SK-N-SH (cell line): ENCODE results near the gene RBMS1. TPM values are rescaled to one million over a fixed set of nuclear protein-coding genes. Genes with fewer than 3 reads are reported as not detected.
"Not testable (repeated sequence)": the region's sequence is repeated elsewhere in the genome, so short reads cannot be mapped to it uniquely, and the experiment has no call there.

Experiments
- CTCF ChIA-PET: fragments of 300-600, 350-600 bp; formaldehyde crosslinking; extraction: SDS; loops from one replicate; lab custom pipeline; 2021; lab: Yijun Ruan, JAX
- POLR2A ChIA-PET: fragments of 350-600 bp; sonication (Branson Sonifier 250); formaldehyde crosslinking; extraction: SDS; loops from one replicate; lab custom pipeline; 2020; ENCODE audit warnings: antibody characterized with exemption, inconsistent platforms; lab: Yijun Ruan, JAX
- DNase-seq: peaks from one replicate; pipeline ENCODE4 v3.0.0; 2012
- H2AFZ ChIP-seq: fragments of 200-600 bp; sonication (generic); 2 replicates; pipeline ENCODE4 v1.8.1; 2016; ENCODE audit warnings: antibody characterized with exemption, mild to moderate bottlenecking, low read depth
- H3F3A ChIP-seq: fragments of 200-600 bp; sonication (generic); replicated peaks from 2 replicates; pipeline ENCODE3; 2016; ENCODE audit warnings: antibody characterized with exemption, mild to moderate bottlenecking; ENCODE audit not compliant: insufficient read depth
- H3K27ac ChIP-seq, 2 experiments: fragments of 200-500 bp in 1 of 2; fragments of 200-600 bp in 1 of 2; sonication (Bioruptor generic) in 1 of 2; sonication (generic), shearing (Covaris generic) in 1 of 2; 2 replicates each; pipeline versions ENCODE4 v1.5.1 to v1.6.1; 2014 to 2016; ENCODE audit warnings: low read depth in 2 of 2, inconsistent platforms in 1 of 2, low read length in 1 of 2, mild to moderate bottlenecking in 1 of 2, mixed read lengths in 1 of 2
- H3K27me3 ChIP-seq: fragments of 200-600 bp; sonication (generic), shearing (Covaris generic); 2 replicates; pipeline ENCODE4 v1.6.1; 2016; ENCODE audit warnings: mixed run types; ENCODE audit not compliant: insufficient read depth
- H3K36me3 ChIP-seq, 2 experiments: fragments of 200-500 bp in 1 of 2; fragments of 200-600 bp in 1 of 2; sonication (Bioruptor generic) in 1 of 2; sonication (generic) in 1 of 2; replicated peaks in 1 of 2; 2 replicates each; pipeline versions ENCODE3 to v1.5.1; 2014 to 2016; ENCODE audit warnings: low read length in 1 of 2, mild to moderate bottlenecking in 1 of 2; ENCODE audit not compliant: insufficient read depth in 2 of 2, control insufficient read depth in 1 of 2
- H3K4me1 ChIP-seq, 2 experiments: fragments of 200-500 bp in 1 of 2; fragments of 200-600 bp in 1 of 2; sonication (Bioruptor generic) in 1 of 2; sonication (generic), shearing (Covaris generic) in 1 of 2; 2 replicates each; pipeline versions ENCODE4 v1.5.1 to v1.6.1; 2014 to 2016; ENCODE audit warnings: low read depth in 1 of 2, low read length in 1 of 2, mixed run types in 1 of 2; ENCODE audit not compliant: insufficient read depth in 2 of 2, control insufficient read depth in 1 of 2
- H3K4me2 ChIP-seq: fragments of 200-600 bp; sonication (generic), shearing (Covaris generic); 2 replicates; pipeline ENCODE4 v1.6.1; 2017; ENCODE audit warnings: mixed run types
- H3K4me3 ChIP-seq, 2 experiments: fragments of 200-500 bp in 1 of 2; fragments of 200-600 bp in 1 of 2; sonication (Bioruptor generic) in 1 of 2; sonication (generic), shearing (Covaris generic) in 1 of 2; 2 replicates each; pipeline versions ENCODE4 v1.5.1 to v1.8.1; 2014 to 2016; ENCODE audit warnings: low read depth in 2 of 2, inconsistent platforms in 1 of 2, low read length in 1 of 2, mild to moderate bottlenecking in 1 of 2, mixed read lengths in 1 of 2, moderate library complexity in 1 of 2
- H3K79me2 ChIP-seq: fragments of 200-600 bp; sonication (generic); 2 replicates; pipeline ENCODE4 v1.8.1; 2017; ENCODE audit warnings: mild to moderate bottlenecking; ENCODE audit not compliant: insufficient read depth
- H3K9ac ChIP-seq: fragments of 200-600 bp; sonication (generic); 2 replicates; pipeline ENCODE4 v1.6.1; 2017; ENCODE audit warnings: mixed run types
- H3K9me2 ChIP-seq: fragments of 200-600 bp; sonication (generic); 2 replicates; pipeline ENCODE4 v1.6.1; 2017; ENCODE audit warnings: mixed run types
- H3K9me3 ChIP-seq: fragments of 200-600 bp; sonication (generic); 2 replicates; pipeline ENCODE4 v1.6.1; 2017; ENCODE audit warnings: mixed run types, mild to moderate bottlenecking, moderate library complexity
- H4K20me1 ChIP-seq: fragments of 200-600 bp; sonication (generic); 2 replicates; pipeline ENCODE4 v1.6.1; 2017; ENCODE audit warnings: mild to moderate bottlenecking, mixed run types; ENCODE audit not compliant: insufficient read depth
- CTCF ChIP-seq: fragments of 200-600 bp; sonication (generic); IDR thresholded peaks from 2 replicates; pipeline ENCODE4 v1.6.1; 2017; ENCODE audit warnings: antibody characterized with exemption, mild to moderate bottlenecking, moderate library complexity
- EP300 ChIP-seq, 2 experiments: IDR thresholded peaks; 2 replicates each; pipeline versions ENCODE4 v1.4.0 to v1.6.1; 2012; ENCODE audit warnings: borderline replicate concordance in 1 of 2, low read depth in 1 of 2, low read length in 1 of 2
- EZH2phosphoT487 ChIP-seq: fragments of 200-600 bp; sonication (generic); IDR thresholded peaks from 2 replicates; pipeline ENCODE4 v1.6.1; 2017; ENCODE audit warnings: low read depth, mixed run types, mild to moderate bottlenecking, antibody characterized with exemption, moderate library complexity, borderline replicate concordance
- FOXM1 ChIP-seq: IDR thresholded peaks from 2 replicates; pipeline ENCODE4 v1.4.0; 2012; ENCODE audit warnings: low read depth, mild to moderate bottlenecking
- GATA2 ChIP-seq: sonication (generic); formaldehyde crosslinking; IDR thresholded peaks from 2 replicates; pipeline ENCODE4 v1.5.0; 2020; ENCODE audit warnings: mild to moderate bottlenecking, missing genetic modification reagents
- JUND ChIP-seq: IDR thresholded peaks from 2 replicates; pipeline ENCODE4 v1.4.0; 2012
- MEF2A ChIP-seq: IDR thresholded peaks from 2 replicates; pipeline ENCODE4 v1.4.0; 2012; ENCODE audit warnings: low read depth, borderline replicate concordance
- MXI1 ChIP-seq: IDR thresholded peaks from 2 replicates; pipeline ENCODE4 v1.6.1; 2012; ENCODE audit warnings: mild to moderate bottlenecking, low read depth, low read length, improper control_type of control experiment
- NFIC ChIP-seq: IDR thresholded peaks from 2 replicates; pipeline ENCODE4 v1.4.0; 2012; ENCODE audit warnings: borderline replicate concordance
- NRF1 ChIP-seq: IDR thresholded peaks from 2 replicates; pipeline ENCODE4 v1.6.1; 2012; ENCODE audit warnings: low read depth, mild to moderate bottlenecking, low read length
- POLR2AphosphoS5 ChIP-seq: IDR thresholded peaks from 2 replicates; pipeline ENCODE4 v1.6.1; 2012; ENCODE audit warnings: low read depth, low read length
- RCOR1 ChIP-seq: fragments of 150-350 bp; IDR thresholded peaks from 2 replicates; pipeline ENCODE4 v1.6.1; 2017; ENCODE audit warnings: antibody characterized with exemption, low read length
- RFX5 ChIP-seq: IDR thresholded peaks from 2 replicates; pipeline ENCODE4 v1.6.1; 2012; ENCODE audit warnings: mild to moderate bottlenecking, improper control_type of control experiment, low read length
- RXRA ChIP-seq: IDR thresholded peaks from 2 replicates; pipeline ENCODE4 v1.4.0; 2012; ENCODE audit warnings: low read depth, mild to moderate bottlenecking, borderline replicate concordance
- SMC3 ChIP-seq: IDR thresholded peaks from 2 replicates; pipeline ENCODE4 v1.6.1; 2012; ENCODE audit warnings: low read depth, low read length, improper control_type of control experiment
- TAF1 ChIP-seq: IDR thresholded peaks from 2 replicates; pipeline ENCODE4 v1.6.1; 2012; ENCODE audit warnings: low read depth, mild to moderate bottlenecking, low read length, moderate library complexity, borderline replicate concordance
- USF2 ChIP-seq: fragments of 150-350 bp; IDR thresholded peaks from 2 replicates; pipeline ENCODE4 v1.6.1; 2017; ENCODE audit warnings: antibody characterized with exemption, low read length, low read depth, borderline replicate concordance
- ZBTB33 ChIP-seq: IDR thresholded peaks from 2 replicates; pipeline ENCODE4 v1.4.0; 2012; ENCODE audit warnings: low read depth, borderline replicate concordance
- WGBS: methylation state at CpG from one replicate; pipeline ENCODE4 v1.1.6; 2017; ENCODE audit warnings: low lambda C conversion rate; 5-methylcytosine and 5-hydroxymethylcytosine counted together
- polyA plus RNA-seq, 3 experiments: library from polyadenylated mRNA; depleted of rRNA; stranded (reverse); fragments of >200 nt; gene quantifications; 2 replicates each; pipeline ENCODE4 v1.2.3, GENCODE V29; 2012
- TF ChIP-seq, protein P1 (sequence below): fragments of 150-350 bp; IDR thresholded peaks from 2 replicates; pipeline ENCODE4 v1.6.1; 2016; ENCODE audit warnings: mild to moderate bottlenecking, low read depth, low read length
- TF ChIP-seq, protein P2 (sequence below): IDR thresholded peaks from 2 replicates; pipeline ENCODE4 v1.4.0; 2012; ENCODE audit warnings: low read depth

RBMS1 gene
- polyA plus RNA-seq, 1 of the 3 experiments (the other 2 are of a cell fraction) = 56.5 TPM

- TF ChIP-seq, protein P1, sequence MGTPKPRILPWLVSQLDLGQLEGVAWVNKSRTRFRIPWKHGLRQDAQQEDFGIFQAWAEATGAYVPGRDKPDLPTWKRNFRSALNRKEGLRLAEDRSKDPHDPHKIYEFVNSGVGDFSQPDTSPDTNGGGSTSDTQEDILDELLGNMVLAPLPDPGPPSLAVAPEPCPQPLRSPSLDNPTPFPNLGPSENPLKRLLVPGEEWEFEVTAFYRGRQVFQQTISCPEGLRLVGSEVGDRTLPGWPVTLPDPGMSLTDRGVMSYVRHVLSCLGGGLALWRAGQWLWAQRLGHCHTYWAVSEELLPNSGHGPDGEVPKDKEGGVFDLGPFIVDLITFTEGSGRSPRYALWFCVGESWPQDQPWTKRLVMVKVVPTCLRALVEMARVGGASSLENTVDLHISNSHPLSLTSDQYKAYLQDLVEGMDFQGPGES = no peak
- TF ChIP-seq RCOR1 = no peak
- TF ChIP-seq, protein P2, sequence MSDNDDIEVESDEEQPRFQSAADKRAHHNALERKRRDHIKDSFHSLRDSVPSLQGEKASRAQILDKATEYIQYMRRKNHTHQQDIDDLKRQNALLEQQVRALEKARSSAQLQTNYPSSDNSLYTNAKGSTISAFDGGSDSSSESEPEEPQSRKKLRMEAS = peak; percentile 54; the same call in 1 of the 2 replicates
- no peak for TF ChIP-seq RFX5
- no peak for TF ChIP-seq CTCF
- TF ChIP-seq NRF1 = no peak
- no peak for TF ChIP-seq ZBTB33
- TF ChIP-seq RXRA = peak; percentile 71
- no peak for TF ChIP-seq FOXM1
- TF ChIP-seq TAF1 = no peak
- no peak for TF ChIP-seq USF2
- TF ChIP-seq GATA2 (CRISPR knock-in tag) = no peak
- TF ChIP-seq JUND = peak; percentile 50
- no peak; the same call in 1 of the 2 replicates for TF ChIP-seq SMC3
- no peak for TF ChIP-seq MEF2A
- peak; percentile 87 for TF ChIP-seq NFIC
- TF ChIP-seq POLR2AphosphoS5 = peak; percentile 48; the same call in 1 of the 2 replicates
- no peak for TF ChIP-seq EZH2phosphoT487
- TF ChIP-seq EP300 (IDR thresholded peaks at IDR 0.05; ENCODE audit: borderline replicate concordance in 1 of 2, low read depth in 1 of 2, low read length in 1 of 2) = peak in 1 of 2 experiments; percentile 73; a peak in 2 of 4 replicates
- TF ChIP-seq MXI1 = no peak
- TF ChIP-seq, all 33 proteins: peak for 12
Observed at GRCh38 chr2:160367887-160368286, 125.7 kb downstream of the RBMS1 start (continued).

DNA sequence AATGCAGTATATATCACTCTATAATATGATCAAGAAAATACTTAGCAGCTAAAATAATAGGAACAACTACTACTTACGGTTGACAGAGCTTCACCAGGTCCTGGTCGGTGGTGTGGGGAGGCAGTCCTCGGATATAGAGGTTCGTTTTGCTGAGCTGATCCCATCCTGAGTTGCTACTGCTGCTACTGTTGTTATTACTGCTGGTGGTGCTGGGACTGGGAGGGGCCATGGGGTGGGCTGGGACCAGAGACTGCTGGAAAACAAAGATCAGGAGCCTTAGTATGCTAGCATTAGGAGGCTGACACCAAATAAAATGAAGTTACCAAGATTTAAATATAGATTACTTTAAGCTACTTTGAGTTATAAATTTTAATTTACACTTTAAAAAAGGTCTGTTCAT, 126.5 kb downstream of the RBMS1 start:
- H3K4me3 ChIP-seq, H2AFZ ChIP-seq, H3K27me3 ChIP-seq, POLR2A ChIA-PET, H3K4me2 ChIP-seq, H3K9me3 ChIP-seq, DNase-seq, H3K9me2 ChIP-seq: not testable (repeated sequence)
- H3K4me1 ChIP-seq = peaks cover 29 to 52% of the 10 kb centered on the region in 2 experiments; a peak in 3 of 4 replicates
- peaks cover 29% of the 10 kb centered on the region for H3F3A ChIP-seq
- H3K9ac ChIP-seq = peak overlapping the region; percentile 54; the same call in 1 of the 2 replicates
- CTCF ChIA-PET = interaction anchor here (1.4 kb wide), 1 partner anchor 14 kb away, joined by 3 read pairs; no protein-coding TSS in a partner anchor
- H3K36me3 ChIP-seq = peaks cover 20 to 35% of the 10 kb centered on the region in 2 experiments
- WGBS = 90% methylated on average over 4 of the region's 4 CpGs
- peaks cover 75% of the 10 kb centered on the region for H4K20me1 ChIP-seq
- H3K27ac ChIP-seq = peak overlapping the region in 1 of 2 experiments; percentile 85; a peak in 3 of 4 replicates
- peaks cover 98% of the 10 kb centered on the region for H3K79me2 ChIP-seq
